HG02943 (cell line): ENCODE measurements around the gene CELF6.

Experiments used
- ATAC-seq: cut with Tn5 transposase; IDR thresholded peaks from one replicate; pipeline ENCODE4 v1.9.1; 2021; ENCODE audit warnings: mild to moderate bottlenecking, low read depth, moderate library complexity; ENCODE audit not compliant: unreplicated experiment

Gene CELF6

GRCh38 chr15:72319360-72319984 is 485 bp downstream of the CELF6 start:
- peak; percentile 45 for ATAC-seq

DNA sequence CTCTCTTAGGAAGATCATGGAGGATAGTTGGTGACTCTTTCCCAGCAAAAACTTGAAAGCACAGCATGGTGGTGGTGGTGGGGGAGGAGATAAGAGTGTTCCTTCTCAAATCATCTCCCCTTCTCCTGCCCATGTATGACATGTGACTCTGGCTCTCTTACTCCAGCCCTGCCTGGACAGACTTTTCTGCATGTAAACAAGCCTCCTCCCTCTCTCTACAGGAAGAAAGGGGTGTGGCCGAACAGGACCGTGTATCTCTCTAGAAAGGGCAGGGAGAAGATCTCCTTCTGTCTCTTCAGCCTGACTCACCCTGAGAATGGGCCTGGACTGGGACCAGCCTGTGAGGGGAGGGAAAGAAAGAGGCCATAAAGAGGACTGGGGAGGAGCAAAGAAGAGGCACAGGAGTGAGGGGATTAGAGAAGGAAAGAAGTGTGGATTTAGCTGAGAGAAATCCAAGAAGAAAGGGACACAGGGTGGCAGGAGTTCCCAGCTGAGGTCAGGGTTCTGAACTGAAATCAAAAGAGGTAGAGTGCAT is 1.5 kb downstream of the CELF6 start:
- no peak for ATAC-seq

DNA sequence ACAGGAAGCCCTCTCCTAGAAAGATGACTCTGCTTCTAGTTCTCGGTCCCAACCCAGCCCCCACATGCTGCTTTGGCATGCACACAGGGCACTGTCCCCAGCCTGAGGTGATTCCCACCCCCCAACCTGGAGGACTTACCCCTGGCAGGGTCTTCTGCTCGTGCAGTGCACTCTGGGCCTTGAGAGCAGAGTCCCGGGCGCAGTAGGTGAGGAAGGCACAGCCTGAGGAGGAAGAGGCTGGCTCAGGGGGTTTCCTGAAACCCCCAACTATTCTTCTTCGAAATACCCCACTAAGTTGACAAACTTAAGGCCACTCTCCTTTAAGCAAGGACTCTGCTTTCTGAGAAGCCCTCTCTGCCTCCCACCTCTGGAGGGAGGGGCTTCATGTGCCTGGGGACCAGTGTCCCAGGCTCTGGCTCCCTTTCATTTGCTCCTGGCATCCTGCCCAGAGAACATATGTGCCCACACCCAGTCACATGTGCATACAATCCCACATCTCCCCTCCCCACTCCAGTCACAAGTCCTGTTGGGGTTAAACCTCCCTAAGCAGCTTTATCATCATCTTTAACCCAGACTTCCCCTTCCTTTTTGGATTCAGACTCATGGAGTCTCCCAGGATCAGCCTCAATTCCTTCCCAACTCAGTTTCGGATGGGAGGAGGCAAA is 4.1 kb downstream of the CELF6 start:
- ATAC-seq: no peak

DNA sequence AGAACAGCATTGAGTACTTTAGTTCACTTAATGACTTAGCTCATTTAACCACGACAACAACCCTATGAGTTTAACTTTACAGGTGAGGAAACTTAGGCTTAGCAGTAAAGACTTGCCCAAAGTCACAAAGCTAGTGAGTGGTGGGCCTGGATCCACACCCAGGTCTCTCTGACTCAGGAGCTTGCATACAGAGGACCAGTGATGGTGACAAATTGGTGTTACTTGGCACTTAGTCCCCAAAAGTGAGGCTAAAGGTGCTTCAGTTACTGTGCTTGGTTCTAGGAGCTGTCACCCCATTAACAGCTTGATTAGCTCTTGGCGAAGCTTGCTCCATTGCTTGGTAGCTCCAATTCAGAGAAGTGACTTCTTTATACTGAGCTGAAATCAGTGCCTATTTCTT is 6.1 kb downstream of the CELF6 start:
- no peak for ATAC-seq

- ATAC-seq: no peak
Observed at GRCh38 chr15:72313448-72313840, 6.5 kb downstream of the CELF6 start.

GRCh38 chr15:72312605-72313447 is 7.1 kb downstream of the CELF6 start:
- ATAC-seq: peak; percentile 57

GRCh38 chr15:72307026-72307425 is 12.9 kb downstream of the CELF6 start:
- ATAC-seq: no peak

DNA sequence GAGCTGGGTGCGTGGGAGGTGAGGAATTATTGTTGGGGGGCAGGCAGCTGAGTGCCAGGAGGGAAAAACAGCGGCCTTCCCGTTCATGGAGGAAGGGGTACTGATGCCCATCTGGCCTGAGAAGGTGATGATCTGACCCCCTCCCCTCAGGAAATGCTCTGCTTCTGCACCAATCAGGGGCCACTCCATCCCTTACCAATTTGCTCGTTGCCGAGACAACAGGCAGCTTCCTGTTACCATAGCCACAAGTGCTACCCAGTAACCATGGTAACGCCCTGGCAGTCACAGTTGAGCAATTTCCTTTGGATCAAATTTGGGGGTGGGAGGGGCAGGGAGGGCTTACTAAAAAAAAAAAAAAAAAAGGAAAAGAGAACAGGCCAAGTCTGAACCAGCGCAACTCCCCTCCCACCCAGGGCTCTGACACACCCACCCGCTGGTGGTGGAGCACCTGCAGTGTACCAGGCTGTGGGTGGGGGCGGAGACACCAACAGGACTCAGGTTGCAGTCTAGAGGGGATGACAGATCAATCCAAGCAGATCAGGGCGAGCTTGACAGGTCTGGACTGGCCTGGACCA is 13.7 kb downstream of the CELF6 start:
- ATAC-seq: no peak

- no peak for ATAC-seq
Observed at GRCh38 chr15:72304596-72304995, 15.4 kb downstream of the CELF6 start.

GRCh38 chr15:72302955-72303354 is 17.0 kb downstream of the CELF6 start:
- ATAC-seq: no peak

DNA sequence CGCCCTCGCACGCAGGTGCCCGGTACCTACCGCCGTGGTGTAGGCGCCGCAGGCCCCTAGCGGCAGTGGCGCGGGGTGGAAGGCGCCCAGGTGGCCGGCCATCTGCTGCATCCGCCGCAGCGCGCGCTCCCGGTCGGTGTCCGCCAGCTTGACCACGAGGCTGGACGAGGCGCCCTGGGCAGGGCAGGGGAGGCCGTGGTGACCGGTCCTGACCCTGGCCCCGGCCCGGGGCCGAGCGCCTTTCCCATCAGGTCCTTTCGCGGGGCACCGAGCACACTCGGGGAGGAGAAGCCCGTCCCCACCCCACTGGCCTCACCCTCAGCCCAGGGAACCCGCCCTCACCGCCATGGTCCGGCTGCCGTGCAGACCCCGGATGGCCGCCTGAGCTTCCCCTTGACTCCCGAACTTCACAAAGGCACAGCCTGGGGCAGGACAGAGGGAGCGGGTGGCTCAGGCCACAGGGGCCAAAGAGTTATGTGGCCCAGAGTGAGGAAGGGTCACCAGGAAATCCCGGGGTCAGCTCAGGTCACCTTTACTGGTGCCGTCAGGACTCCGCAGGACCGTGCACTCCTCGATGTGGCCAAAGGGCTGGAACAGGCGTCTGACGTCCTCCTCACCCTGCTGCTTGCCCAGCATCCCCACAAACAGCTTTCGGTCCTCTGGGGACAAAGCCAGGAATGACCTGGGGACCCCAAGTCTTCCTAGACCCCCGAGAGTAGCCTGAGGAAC is 30.2 kb downstream of the CELF6 start:
- no peak for ATAC-seq

DNA sequence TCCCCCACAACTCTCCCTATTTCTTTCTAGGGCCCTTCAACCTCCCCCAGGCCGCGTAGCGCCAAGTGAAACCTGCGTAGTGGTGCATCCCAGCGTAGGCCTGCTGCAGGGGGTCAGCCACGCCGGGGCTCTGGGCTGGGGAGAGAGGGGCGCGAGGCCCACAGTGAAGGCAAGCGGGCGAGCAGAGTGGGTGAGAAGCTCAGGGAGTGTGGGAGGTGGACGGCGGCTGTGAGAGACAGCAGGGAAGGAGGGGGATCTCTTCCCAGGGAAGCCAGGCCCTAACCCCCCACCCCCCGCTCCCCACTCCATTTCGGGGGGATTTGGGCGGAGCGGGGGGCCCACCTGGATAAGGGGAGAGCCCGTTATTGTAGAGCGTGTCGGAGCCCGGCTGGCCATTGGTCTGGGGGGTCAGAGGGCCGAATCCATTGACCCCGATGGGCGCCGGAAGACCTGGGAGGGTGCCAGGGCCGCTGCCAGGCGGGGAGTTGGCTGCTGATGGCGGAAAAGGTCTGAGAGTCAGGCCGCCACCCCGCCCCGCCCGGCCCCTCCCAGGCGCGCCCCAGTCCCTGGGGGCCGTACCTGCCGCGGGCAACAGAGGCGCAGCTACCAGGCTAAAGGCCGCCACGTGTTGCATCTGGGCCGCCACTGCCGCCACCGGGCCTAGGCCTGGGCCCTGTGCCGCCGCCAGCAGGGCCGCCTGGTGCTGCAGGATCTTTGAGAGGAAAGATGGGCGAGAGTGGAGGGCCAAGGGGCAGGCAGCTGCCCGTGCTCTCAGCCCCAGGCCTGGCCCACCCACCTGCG is 31.0 kb downstream of the CELF6 start:
- no peak for ATAC-seq

DNA sequence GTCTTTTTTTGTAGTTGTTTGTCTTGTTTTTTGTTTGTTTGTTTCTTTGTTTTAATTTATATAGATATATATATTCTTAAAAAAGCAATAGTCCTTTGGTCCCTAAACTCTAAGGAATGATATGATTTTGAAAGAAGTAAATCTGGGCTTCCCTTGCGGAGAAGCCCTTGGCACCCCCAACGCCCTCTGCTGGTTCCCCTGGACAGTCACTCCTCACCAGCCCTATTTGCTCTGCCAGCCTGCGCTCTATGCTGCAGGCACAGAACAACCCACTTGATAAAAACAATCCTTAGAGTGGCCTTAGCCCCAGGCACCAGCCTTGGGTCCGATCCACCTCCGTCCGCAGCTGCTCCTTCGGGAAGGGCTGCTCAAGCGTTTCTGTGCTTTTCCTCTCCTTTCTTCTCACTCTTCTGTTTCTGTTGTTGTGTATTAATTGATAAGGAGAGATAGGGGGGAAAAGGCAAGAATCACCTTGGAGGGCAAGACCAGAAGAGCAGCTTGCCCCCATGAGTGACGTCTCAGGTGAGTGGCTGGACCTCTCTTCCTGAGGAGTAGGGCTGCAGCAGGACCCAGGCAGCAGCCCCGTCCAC is 33.9 kb downstream of the CELF6 start:
- ATAC-seq: no peak

- ATAC-seq: no peak
Observed at GRCh38 chr15:72285402-72285801, 34.6 kb downstream of the CELF6 start.

DNA sequence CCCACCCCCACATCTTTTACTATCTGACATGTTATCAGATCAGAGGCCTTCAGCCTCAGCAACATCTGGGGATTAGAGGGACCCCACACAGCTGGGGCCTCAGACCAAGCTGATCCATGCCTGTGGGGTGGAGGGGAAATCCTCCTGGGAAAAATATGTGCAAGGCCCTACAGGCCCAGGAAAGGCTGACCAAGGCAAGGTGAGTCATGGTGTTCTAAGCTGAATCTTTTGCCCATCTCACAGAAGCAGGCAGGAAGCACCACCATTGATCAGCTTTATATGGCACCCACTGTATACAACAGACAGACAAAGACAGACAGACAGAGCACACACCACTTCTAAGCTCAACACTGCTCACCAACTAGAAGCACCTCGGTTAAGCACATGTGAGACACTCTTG is 35.2 kb downstream of the CELF6 start:
- no peak for ATAC-seq

DNA sequence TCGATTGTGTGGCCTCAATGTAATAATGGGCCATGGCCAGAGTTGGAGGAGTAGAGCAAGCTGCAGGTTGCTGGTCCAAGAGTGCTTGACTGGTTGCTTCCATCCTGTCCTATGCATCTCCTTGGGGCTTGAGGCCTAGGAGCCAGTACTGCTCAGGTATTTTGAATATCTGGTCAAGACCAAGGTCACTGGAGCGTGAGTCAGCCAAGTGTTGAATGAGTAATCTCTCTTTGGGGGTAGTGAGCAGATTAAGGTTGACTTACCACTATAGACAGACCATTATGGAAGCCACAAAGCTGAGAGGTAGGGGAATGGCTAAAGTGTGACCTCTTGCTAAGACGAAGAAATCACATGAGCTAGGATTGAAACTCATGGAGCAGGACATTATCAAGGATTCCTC is 38.2 kb downstream of the CELF6 start:
- no peak for ATAC-seq

DNA sequence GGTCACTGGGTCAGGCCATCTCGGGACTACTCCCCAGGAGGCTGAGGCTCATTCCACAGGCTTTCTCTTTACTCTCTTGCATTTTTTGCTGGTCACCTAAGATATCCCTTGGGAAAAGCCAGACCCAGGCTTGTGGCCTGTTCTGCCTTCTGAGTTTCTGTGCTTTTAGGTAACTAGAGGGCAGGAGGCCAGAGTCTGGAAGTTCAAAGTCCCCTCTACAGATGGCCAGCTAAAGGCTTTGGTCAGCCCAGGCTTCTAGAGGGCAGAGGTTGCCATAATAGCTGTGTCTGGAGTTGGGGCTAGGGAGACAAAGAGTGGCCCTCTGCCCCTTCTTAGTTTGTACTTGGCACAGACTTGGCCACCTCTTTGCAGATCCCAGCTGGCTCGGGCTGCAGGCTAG is 39.2 kb downstream of the CELF6 start:
- ATAC-seq: no peak

- ATAC-seq: no peak
Observed at GRCh38 chr15:72278737-72279136, 41.2 kb downstream of the CELF6 start.

GRCh38 chr15:72276326-72276700 is 43.6 kb downstream of the CELF6 start:
- ATAC-seq: no peak
